Measurements from ENCODE around the gene UHRF1.

DNA sequence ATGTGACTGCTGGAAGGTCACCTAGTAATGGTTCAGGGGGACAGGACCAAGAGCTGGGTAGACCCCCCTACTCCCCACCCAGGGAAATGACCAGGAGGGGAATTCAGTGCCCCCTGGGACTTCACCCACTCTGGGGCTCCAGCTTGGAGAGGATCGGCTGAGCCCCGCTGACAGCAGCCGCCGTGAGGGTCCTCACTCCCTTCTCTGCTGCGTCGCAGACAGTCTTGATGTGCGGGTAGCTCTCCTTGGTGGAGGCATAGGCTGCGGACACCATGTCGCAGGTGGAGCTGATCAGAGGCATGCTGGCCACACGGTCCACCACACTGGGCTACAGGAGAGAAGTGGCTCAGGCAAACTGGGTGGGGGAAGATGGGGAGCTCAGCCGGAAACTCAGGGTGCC is 49.6 kb upstream of the UHRF1 start:
- TF ChIP-seq, protein P1, sequence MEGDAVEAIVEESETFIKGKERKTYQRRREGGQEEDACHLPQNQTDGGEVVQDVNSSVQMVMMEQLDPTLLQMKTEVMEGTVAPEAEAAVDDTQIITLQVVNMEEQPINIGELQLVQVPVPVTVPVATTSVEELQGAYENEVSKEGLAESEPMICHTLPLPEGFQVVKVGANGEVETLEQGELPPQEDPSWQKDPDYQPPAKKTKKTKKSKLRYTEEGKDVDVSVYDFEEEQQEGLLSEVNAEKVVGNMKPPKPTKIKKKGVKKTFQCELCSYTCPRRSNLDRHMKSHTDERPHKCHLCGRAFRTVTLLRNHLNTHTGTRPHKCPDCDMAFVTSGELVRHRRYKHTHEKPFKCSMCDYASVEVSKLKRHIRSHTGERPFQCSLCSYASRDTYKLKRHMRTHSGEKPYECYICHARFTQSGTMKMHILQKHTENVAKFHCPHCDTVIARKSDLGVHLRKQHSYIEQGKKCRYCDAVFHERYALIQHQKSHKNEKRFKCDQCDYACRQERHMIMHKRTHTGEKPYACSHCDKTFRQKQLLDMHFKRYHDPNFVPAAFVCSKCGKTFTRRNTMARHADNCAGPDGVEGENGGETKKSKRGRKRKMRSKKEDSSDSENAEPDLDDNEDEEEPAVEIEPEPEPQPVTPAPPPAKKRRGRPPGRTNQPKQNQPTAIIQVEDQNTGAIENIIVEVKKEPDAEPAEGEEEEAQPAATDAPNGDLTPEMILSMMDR (IDR thresholded peaks at IDR 0.05; ENCODE audit: low read length): no peak
- no peak for TF ChIP-seq EZH2 (IDR thresholded peaks at IDR 0.05; ENCODE audit: borderline replicate concordance, low read length)

All from OCI-LY1 (cell line).